Chondrocyte (in vitro differentiated cells): Measurements from ENCODE around the gene ELMO1. TPM values are rescaled to one million over a fixed set of nuclear protein-coding genes. Genes with fewer than 3 reads are reported as not detected.

ENCODE experiments used
- DNase-seq: peaks from one replicate; pipeline ENCODE4 v3.0.0; 2021; ENCODE audit warnings: mixed read lengths, low spot score
- H3K27ac Mint-ChIP-seq: one replicate; pipeline ENCODE4 v1.8.0; 2021; ENCODE audit warnings: mild to moderate bottlenecking, moderate library complexity, mixed read lengths; ENCODE audit not compliant: unreplicated experiment
- H3K27me3 Mint-ChIP-seq: 2 replicates; pipeline ENCODE4 v1.8.0; 2021; ENCODE audit warnings: low read depth, mixed read lengths
- H3K36me3 Mint-ChIP-seq: 2 replicates; pipeline ENCODE4 v1.8.0; 2021; ENCODE audit warnings: low read depth, mixed read lengths
- H3K4me1 Mint-ChIP-seq: 2 replicates; pipeline ENCODE4 v1.8.0; 2021; ENCODE audit warnings: low read depth, mild to moderate bottlenecking, mixed read lengths
- H3K4me3 Mint-ChIP-seq: one replicate; pipeline ENCODE4 v1.8.0; 2021; ENCODE audit warnings: mild to moderate bottlenecking, moderate library complexity, mixed read lengths; ENCODE audit not compliant: unreplicated experiment
- H3K9me3 Mint-ChIP-seq: 2 replicates; pipeline ENCODE4 v1.8.0; 2021; ENCODE audit warnings: low read depth, mixed read lengths
- total RNA-seq: library from RNA; stranded (reverse); gene quantifications from 3 replicates; pipeline ENCODE4 v1.2.1, GENCODE V29; 2021
- TF ChIP-seq, protein P1 (sequence below): fragments of 200-600 bp; sonication (generic); IDR thresholded peaks from 2 replicates; pipeline ENCODE4 v1.5.0; 2021; ENCODE audit warnings: antibody characterized with exemption, mild to moderate bottlenecking, moderate library complexity

The ELMO1 gene
- total RNA-seq, 1 donor from 2014 or later = 0.42 TPM

DNA sequence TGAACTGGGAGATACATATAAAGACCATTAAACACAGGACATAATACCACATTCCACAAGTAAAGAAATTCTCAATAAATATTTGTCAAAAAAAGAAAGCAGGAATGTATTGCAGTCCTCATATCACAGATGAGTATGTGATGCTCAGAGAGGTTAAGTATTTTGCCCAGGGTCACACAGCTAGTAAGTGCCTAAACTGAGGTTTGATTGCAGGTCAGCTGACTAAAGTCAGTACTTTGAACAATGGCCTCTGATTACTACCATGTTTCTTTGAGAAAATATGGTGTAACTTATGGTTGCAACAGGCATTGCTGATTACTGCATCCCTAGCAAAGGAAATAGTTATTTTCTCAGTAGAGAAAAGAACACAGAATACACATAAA is 267.1 kb downstream of the ELMO1 start:
- Mint-ChIP-seq H3K9me3 (no peaks in the 10 kb centered on the region), H3K4me1 (no peaks in the 10 kb centered on the region), H3K27me3 (peaks cover 5% of the 10 kb centered on the region), H3K4me3 (no peak overlapping the region), H3K27ac (no peak overlapping the region), H3K36me3 (no peaks in the 10 kb centered on the region)
- no peak for DNase-seq
- TF ChIP-seq, protein P1, sequence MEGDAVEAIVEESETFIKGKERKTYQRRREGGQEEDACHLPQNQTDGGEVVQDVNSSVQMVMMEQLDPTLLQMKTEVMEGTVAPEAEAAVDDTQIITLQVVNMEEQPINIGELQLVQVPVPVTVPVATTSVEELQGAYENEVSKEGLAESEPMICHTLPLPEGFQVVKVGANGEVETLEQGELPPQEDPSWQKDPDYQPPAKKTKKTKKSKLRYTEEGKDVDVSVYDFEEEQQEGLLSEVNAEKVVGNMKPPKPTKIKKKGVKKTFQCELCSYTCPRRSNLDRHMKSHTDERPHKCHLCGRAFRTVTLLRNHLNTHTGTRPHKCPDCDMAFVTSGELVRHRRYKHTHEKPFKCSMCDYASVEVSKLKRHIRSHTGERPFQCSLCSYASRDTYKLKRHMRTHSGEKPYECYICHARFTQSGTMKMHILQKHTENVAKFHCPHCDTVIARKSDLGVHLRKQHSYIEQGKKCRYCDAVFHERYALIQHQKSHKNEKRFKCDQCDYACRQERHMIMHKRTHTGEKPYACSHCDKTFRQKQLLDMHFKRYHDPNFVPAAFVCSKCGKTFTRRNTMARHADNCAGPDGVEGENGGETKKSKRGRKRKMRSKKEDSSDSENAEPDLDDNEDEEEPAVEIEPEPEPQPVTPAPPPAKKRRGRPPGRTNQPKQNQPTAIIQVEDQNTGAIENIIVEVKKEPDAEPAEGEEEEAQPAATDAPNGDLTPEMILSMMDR = peak; percentile 17

DNA sequence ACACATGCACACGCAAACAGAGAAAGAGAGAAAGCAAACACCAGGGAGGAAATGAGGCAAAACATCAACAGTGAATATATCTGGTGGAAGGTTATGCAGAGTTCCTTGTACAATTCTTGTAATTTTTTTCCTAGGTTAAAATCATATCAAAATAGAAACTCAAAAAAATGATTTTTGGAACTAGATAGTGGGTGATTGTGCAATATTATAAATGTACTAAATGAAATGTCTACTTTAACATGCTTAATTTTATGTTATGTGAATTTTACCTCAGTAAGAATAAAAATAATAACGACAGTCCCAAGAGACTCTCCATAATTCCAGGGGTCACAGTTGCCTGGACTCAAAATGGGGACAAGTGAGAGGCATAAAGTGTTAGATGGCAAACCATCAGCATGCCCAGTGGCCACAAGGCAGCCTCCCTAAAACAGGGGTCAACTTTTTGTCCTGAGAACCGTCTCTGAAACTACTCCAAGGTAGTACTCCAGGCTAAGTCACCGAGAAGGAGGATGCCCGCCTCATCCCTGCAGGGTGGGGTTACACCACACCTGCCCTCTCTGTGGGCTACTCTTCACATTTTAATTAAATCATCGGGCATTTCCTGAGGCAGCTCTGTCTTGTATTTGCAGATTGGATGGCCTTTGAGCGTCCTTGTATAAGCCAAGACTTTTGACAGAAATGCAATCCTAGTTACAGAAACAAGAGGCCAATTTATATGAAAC is 267.7 kb downstream of the ELMO1 start:
- Mint-ChIP-seq H3K36me3 (no peaks in the 10 kb centered on the region), H3K27me3 (peaks cover 5% of the 10 kb centered on the region), H3K27ac (no peak overlapping the region), H3K4me1 (no peaks in the 10 kb centered on the region), H3K4me3 (no peak overlapping the region), H3K9me3 (no peaks in the 10 kb centered on the region)
- TF ChIP-seq, protein P1 = no peak
- DNase-seq = no peak

DNA sequence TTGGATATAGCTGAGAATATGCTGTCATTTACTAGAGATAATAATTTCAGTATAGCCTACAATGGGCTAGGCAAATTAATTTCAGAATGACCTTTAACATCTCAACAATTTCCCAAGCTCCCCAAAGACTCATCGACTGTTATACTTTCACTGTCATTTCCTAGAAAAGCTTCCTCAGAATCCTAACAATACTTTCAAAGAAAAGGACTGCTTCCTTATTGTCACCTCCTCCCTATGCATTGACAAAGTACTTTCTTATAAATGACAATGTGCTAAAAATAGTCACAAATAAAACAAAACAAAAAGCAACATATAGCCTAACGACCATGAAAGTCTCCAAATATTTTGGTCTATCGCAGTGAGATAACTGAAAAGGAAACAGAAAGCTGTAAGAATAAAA is 272.6 kb downstream of the ELMO1 start:
- TF ChIP-seq, protein P1 = no peak
- H3K36me3 Mint-ChIP-seq = no peaks in the 10 kb centered on the region

DNA sequence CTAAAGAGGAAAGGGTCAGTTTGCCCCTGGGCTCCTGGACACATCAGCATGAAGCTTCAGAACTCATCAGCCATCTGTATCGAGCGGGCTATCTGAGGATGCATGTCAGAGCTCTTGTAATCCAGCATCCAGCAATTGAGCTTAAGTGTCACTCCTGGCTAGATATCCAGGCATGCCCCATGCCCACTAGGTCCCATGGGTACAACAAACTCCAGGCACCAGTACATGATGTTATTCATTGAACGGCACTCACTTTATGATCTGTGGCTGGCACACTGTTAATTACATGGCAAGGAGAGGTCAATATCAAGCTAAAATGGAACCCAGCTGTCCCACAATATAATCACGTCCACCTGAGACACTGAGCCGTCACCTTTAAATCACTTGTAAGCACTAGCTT is 274.2 kb downstream of the ELMO1 start:
- Mint-ChIP-seq H3K9me3 (peaks cover 2% of the 10 kb centered on the region), H3K4me1 (no peaks in the 10 kb centered on the region), H3K27ac (no peak overlapping the region), H3K27me3 (no peaks in the 10 kb centered on the region), H3K36me3 (no peaks in the 10 kb centered on the region), H3K4me3 (no peak overlapping the region)
- TF ChIP-seq, protein P1 = no peak
- no peak for DNase-seq

More for the DNA sequence above, 272.6 kb downstream of the ELMO1 start:
- DNase-seq = no peak
- Mint-ChIP-seq H3K4me3 (no peak overlapping the region), H3K9me3 (no peaks in the 10 kb centered on the region), H3K4me1 (no peaks in the 10 kb centered on the region), H3K27ac (no peak overlapping the region), H3K27me3 (no peaks in the 10 kb centered on the region)

DNA sequence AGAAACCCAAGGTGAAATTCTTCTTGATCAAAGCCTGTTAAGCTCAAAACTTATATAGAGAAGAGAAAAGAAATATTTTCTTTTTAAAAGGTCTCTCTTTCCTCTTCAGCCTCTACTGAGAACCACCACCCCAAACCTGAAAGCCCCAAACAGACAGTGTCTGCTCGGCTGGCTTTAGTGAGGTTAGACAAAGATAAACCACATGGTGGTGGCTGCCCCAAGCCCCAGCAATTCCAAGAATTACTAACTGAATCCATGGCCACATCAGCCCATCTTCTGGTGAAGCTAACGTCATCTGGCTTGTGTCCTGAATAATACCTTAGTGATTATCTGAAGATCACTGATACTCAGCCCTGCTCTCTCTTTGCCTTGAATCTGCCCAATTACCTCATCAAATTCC is 275.0 kb downstream of the ELMO1 start:
- Mint-ChIP-seq H3K4me1 (no peaks in the 10 kb centered on the region), H3K4me3 (no peak overlapping the region), H3K9me3 (peaks cover 4% of the 10 kb centered on the region), H3K27me3 (no peaks in the 10 kb centered on the region), H3K27ac (no peak overlapping the region), H3K36me3 (no peaks in the 10 kb centered on the region)
- no peak for DNase-seq
- TF ChIP-seq, protein P1 = no peak
